GM19193 (cell line): Measurements from ENCODE around the gene CAPN5.

Experiments
- POLR2A ChIP-seq: IDR thresholded peaks from 4 replicates; pipeline ENCODE4 v1.6.1; 2011; ENCODE audit not compliant: insufficient read depth, insufficient read length; ENCODE audit errors: extremely low read depth

CAPN5 gene

DNA sequence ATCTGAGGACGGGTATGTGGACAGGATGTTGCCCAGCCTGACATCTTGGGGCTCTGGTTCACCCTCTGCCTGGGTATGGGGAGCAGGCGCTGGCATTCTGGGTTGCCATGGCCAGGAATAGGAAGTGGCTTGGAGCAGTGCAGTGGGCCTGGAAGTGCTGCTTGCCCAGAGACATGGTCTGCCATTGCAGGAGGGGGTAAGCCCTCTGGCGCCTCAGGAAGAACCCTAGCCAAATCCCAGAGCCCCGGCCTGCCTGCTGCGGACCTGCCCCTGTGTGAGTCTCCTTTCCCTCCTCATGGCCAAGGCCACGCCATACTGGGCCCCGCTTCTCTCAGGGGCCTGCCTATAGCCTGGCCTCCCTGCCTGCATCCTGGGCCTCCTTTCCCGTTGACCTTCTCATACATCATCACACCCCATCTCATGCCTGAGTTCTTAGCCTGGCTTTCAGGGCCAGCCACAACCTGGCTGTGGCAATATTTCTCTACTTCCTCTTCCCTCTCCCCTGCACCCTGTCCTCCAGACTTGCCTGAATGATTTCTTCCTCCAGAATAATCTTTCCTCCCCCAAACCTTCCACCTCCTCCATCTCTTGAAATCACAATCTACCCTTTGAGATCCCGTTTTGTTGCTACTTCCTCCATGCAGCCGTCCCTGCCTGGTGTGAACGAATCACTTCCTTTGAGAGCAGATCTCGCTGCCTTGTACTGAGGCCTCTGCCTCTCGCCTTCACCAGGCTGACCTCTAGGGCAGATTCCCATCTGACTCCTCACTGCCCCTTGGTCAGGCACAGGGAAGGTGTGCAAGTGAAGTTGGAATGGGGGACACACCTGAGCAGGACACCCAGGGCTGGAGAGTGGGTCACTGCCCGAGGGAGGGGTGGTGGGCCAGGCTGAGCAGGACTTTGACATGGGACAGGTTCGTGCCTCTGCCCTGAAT lies 5.2 kb downstream of the CAPN5 start:
- no peak for TF ChIP-seq POLR2A

DNA sequence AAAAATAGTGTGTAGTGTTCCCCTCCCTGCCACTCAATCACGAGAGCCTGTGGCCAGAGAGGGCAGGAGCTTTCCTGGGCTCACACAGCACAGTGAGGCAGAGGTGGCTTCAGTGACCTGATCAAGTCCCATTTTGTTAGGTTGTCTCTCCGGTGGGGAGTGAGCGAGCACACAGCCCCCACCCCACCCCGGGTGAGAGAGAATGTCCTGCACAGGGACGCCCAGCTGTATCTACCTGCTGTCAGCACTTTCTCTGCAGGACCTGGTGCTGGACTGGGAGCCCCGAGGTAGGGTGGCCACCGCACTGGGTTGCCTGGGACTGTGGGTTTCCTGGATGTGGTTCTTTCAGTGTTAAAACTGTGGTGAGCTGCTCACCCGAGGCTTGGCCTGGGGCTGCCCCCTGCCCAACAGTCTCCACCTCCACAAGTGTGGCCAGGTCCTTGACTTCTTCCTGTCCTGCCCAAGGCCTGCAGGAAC lies 6.1 kb downstream of the CAPN5 start:
- no peak for TF ChIP-seq POLR2A

DNA sequence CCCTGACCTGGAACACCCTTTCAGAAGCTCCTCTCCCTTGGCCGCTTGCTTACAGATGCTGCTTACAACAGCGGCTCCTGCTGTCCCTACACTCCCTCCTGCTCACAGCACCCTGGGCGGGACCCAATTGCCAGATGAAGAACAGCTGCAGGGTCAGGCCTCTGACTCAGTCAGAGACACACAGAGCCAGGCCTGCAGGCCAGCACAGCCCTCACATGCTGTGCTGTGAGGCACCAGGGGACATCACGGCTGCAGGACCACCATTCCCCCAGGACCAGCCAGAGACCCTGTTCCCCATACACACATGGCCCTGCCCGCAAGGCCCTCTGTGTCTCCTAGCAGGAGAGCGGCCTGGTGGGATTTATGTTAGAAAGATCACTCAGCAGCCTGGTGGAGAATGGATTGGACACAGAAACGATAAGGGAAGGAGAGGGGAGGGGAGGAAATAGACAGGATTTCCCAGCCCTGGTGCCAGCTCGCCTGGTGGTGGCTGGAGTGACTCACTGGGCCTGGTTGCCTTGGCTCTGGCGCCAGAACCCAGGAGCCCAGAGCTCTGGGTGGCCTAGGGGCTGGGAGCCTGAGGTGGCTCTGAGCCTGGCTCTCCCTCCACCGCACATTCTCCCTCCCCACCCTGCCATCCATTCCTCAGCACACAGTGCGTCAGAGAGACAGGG lies 6.7 kb downstream of the CAPN5 start:
- TF ChIP-seq POLR2A: no peak

DNA sequence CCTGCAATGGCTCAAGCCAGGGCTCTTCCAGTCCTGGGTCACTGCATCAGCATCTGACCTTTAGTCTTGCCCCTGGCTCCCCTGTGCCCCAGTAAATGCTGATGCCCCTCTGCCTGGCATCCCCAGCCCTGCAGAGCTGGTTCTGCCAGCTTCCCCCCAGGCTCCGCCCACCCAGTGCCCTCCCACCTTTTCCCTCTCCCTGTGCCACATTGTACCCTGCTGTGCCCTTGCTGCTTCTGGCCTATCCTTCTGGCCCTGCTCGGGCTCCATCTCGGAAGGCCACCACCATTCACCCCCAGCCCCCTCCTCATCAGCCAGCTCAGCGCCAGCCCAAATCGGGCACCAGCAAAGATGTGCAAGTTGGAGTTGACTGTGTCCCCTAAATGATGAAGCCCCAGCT lies 7.4 kb downstream of the CAPN5 start:
- TF ChIP-seq POLR2A: no peak

DNA sequence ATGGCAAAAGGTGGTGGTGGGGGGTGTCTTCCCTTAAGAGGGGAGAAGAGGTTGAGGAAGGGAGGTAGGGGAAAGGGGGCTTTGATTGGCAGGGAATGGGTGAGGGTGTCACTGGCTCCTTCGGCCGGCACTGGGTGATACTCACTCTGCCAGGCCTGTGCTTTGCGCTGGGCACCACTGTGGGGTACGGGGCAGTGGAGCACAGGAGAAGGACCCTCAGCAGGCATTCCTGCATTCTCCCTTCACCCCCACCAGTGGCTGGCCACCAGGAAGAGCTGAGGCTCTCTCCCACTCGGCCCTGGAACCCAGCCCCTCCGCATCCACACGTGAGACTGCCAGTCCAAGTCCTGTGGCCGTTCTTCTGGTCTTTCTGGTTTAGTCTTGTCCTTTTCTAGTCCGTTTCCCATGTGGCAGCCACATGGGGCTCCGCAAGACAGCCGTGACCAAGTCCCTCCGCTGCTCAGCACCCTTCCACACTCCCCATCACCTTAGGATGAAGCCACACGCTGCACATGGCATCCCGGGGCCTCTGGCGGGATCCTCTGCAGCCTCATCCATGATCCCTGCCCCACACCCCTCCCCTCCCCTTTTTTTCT lies 8.0 kb downstream of the CAPN5 start:
- no peak for TF ChIP-seq POLR2A

DNA sequence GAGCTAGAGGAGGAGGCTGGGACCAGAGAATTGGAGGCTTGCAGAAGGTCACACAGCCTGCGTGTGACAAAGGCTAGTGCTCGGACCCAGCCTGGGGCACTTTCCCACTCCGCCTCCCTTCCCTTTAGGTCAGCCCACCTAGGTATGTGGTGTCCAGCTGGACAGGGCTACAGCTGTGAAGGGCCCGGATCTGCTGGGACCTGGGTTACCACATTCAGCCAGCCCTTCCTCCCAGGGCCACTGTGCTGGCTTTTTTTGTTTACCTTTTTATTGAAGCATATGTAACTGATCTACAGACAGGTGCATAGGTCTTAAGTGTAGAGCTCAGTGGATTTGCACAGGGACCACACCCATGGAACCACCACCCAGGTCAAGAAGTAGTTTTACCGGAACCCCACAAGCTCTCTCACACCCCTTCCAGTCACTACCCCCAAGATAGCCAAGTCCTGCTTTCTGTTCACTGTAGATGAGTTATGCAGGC lies 8.7 kb downstream of the CAPN5 start:
- TF ChIP-seq POLR2A: no peak

DNA sequence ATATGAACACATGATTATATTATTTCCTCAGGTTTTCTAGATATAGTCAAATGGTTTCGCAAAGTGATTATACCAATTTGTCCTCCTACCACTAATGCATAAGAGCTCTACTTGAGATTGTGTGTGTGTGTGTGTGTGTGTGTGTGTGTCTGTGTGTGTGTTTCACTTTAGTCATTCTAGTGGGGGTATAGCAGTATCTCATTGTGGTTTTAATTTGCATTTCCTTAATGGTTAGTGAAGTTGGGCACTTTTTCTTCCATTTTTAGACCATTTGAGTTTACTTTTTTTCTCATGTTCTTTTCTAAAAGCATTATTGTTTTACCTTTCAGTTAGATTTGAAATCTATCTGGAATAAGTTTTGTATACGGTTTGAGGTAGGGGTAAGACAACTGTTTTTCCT lies 12.9 kb downstream of the CAPN5 start:
- TF ChIP-seq POLR2A: no peak

DNA sequence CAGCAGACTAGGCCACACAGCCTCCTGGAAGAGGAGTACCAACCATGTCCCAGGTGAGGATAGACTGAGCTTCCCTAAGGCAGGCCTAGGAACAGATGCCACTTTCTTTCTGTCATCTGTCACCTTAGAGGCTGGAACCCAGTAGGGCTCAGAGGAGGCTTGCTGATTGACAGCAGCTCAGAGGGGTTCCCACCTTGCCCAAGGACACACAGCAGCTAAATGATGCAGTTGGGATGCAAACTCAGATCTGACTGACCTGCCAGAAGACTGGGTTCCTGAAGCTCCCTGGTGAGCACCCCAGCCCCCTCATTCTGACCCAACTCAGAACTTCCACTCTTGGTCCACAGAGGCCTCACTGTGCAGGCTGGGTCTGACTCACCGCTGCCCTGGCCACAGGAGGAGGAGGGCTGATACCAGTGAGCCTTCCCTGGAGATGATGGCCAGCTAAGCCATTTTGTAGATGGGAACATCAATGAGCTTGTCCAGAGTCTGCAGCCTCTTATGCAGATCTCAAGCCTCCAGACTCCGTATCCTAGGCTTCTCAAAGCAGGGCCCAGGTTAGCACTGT lies 14.0 kb downstream of the CAPN5 start:
- TF ChIP-seq POLR2A: no peak

DNA sequence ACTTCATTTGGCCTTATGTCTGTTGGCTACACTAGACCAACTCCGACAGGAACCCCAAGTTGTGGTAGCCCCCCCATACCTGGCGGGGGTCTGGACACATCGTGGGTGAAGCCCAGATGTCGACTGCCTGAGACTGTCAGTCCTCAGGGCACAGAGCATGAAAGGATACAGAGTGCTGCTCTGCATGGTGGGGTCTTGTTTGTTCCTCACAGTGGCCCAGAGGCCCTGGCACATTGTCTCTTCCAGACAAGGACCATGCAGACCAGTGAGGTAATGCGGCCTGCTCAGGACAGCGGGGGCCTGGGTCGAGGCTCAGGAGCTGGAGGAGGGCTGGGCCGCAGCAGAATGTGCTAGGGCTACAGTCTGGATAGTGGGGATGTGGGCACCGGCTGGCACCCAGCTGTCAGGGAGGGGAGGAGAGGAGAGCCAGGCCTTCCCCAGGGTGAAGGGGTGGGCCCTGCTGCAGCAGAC lies 14.6 kb downstream of the CAPN5 start:
- TF ChIP-seq POLR2A: no peak

DNA sequence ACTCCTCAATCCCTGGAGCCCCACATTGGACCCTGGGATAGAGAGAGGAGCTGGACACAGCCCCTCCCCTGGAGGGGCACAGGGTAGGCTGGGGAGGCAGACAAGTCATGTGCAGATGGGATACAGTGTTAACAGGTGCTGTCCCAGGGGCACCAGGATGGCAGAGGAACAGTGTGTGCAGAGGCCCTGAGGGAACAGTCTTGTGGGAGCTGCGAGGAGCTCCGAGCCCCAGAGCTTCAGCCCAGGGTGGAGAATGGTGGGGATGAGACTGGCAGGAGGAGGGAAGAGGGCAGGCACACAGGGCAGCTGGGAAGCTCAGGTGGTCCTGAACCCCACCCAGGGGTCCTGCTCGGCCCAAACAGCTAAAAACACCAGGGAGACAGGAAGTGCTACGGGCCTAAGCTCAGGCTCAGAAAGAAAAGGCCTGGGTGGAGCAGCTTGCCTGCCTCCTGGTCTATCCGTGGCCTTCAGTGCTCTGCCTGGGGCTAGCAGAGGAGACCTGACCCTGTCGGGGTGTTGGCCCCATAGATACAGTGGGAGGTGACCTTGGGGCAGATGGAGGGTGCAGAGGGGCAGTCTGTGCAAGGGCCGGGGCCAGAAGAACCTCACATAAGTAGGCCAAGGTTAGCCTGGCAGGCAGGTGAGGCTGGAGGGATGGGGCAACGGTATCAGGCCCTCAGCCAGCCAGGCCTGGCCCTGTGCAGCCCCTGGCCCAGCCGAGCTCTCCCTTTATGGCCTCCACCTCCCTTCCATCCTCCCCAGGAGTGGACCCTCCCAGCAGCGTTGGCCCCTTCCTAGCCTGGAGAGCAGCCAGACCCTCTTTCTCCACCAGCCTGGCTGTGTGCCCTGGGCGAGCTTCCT lies 15.4 kb downstream of the CAPN5 start:
- TF ChIP-seq POLR2A: no peak

DNA sequence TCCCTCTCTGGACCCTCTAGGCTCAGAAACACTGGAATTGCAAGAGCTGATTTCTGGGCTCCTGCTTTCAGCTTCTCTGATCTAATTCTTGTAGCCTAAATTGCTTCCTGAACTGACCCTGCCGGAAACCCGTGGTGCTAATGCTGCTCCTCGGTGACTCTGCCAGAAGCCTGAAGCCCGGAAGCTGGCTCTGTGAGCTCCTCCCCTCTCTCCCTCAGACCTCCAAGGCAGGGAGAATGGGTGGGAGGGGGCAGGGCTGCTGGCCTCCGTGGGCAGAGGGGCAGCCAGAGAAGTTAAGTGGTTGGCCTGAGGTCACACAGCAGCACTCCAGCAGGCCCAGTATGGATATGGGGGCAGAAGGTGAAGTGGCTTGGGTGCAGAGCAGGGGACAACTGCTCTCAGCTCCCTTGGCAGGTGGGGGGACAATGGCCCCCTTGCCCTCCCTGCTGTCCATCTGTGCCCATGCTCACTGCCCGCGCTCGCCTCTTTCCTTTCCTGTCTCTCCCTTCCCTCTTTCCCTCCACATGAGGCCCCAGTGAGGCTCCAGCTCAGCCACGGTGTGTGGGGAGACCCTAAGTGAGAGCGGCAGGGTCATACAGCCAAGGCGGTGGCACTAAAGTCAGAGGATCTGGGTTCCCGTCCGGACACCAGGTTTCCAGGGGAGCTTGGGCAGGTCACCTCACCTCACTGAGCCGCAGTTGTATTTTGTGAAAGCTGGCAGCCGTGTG lies 16.2 kb downstream of the CAPN5 start:
- no peak for TF ChIP-seq POLR2A

DNA sequence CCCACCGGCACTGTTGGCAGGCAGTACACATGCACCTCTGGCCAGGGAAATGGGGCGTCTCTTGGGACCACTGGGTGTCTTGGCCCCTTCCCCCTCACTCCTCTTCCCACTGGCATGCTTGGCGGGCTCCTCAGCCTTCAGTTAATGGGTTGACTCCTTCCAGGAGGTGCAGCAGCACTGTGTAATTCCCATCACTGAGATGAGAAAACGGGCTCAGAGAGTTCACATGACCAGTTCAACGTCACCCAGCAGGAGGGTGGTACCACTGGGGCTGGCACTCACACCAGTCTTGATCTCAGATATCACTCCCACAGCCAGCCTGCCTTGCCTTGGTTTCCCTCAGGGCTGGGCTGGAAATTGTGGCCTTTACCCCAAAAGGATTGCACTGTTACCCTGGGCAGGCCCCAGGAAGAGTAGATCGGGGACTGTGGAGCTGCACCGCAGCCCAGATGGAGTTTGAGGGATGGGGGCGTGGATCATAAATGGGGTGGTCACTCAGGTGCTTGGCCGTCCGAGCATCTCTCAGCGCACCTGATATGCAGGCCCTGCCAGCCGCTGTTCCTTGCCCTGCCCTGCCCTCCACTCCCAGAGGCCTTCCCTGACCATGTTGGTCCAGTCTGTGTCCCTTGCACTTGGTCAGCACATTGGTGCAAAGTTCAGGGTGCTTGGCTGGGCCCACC lies 16.9 kb downstream of the CAPN5 start:
- TF ChIP-seq POLR2A: no peak
